ENCODE measurements around the gene COL2A1. TPM values are rescaled to one million over a fixed set of nuclear protein-coding genes. Genes with fewer than 3 reads are reported as not detected.

Gene COL2A1
- total and polyA plus RNA-seq, 9 of the 15 experiments (the other 6 are each of a cell fraction or from before 2014, with no cell fraction given) = 0.46 TPM; not detected in 8

GRCh38 chr12:47942614-47943225 lies 61.6 kb downstream of the COL2A1 start (continued):
- 0 out of 6 replicates have a peak, but pooled peaks of 1 of the 3 experiments have one; percentile 4 for TF ChIP-seq CTCF (IDR thresholded peaks at IDR 0.05 in 2 of 3, conservative IDR thresholded peaks at IDR 0.05 in 1 of 3; ENCODE audit: insufficient read depth in 2 of 3, low read depth in 1 of 3, low read length in 3 of 3)
- TF ChIP-seq CAMTA2 (CRISPR knock-in tag; conservative IDR thresholded peaks at IDR 0.05) = no peak
- TF ChIP-seq PHF8 (IDR thresholded peaks at IDR 0.05; ENCODE audit: borderline replicate concordance, low read length) = no peak
- no peak for TF ChIP-seq MIER1 (IDR thresholded peaks at IDR 0.05; ENCODE audit: low read depth)

GRCh38 chr12:47941871-47942613 lies 62.2 kb downstream of the COL2A1 start:
- in situ Hi-C loops (cut with MboI) (no loop called here), intact Hi-C loops (cut with micrococcal nuclease) (no loop called here)
- Histone ChIP-seq H3K4me1 (replicated peaks in 1 of 2; ENCODE audit: control insufficient read depth in 2 of 2, insufficient read depth in 2 of 2, low read length in 2 of 2) (peaks cover 0 to 27% of the 10 kb centered on the region in 2 experiments; a peak in 3 of 5 replicates), H3K9ac (ENCODE audit: insufficient read depth in 1 of 2, low read depth in 2 of 2, low read length in 2 of 2) (no peak overlapping the region; a peak in 1 of 4 replicates), H3K9me1 (ENCODE audit: control insufficient read depth, insufficient read depth, low read length) (no peaks in the 10 kb centered on the region), H3K79me2 (ENCODE audit: control insufficient read depth, insufficient read depth, low read length) (no peaks in the 10 kb centered on the region), H2AFZ (ENCODE audit: low read depth, low read length) (no peak overlapping the region), H3K9me3 (replicated peaks; ENCODE audit: control insufficient read depth, insufficient read depth, low read depth, low read length) (no peaks in the 10 kb centered on the region), H3K4me2 (ENCODE audit: insufficient read depth, low read length) (no peak overlapping the region), H3K4me3 (no peak overlapping the region), H3K36me3 (ENCODE audit: control insufficient read depth, insufficient read depth, low read length) (no peaks in the 10 kb centered on the region), H3K27ac (ENCODE audit: extremely low read depth, low read depth, low read length) (no peak overlapping the region), H4K20me1 (replicated peaks; ENCODE audit: control insufficient read depth, insufficient read depth, low read length) (no peaks in the 10 kb centered on the region), H3K27me3 (ENCODE audit: control insufficient read depth in 2 of 2, insufficient read depth in 2 of 2, low read length in 2 of 2) (peaks cover 31 to 58% of the 10 kb centered on the region in 2 experiments; a peak in 4 of 5 replicates)
- BruUV-seq (replicated peaks) = no TSS peak
- ATAC-seq = peak; percentile 80
- TF ChIP-seq RAD21 (CRISPR knock-in tag; conservative IDR thresholded peaks at IDR 0.05 in 1 of 2, IDR thresholded peaks at IDR 0.05 in 1 of 2) (0 out of 4 replicates have a peak, but pooled peaks of 1 of the 2 experiments have one; percentile 6), CTCFL (IDR thresholded peaks at IDR 0.05; ENCODE audit: borderline replicate concordance, insufficient read depth, low read depth, low read length, poor library complexity, severe bottlenecking) (peak; percentile 62), ATF6 (CRISPR knock-in tag; IDR thresholded peaks at IDR 0.05) (no peak), CTCF (IDR thresholded peaks at IDR 0.05 in 2 of 3, conservative IDR thresholded peaks at IDR 0.05 in 1 of 3; ENCODE audit: insufficient read depth in 2 of 3, low read depth in 1 of 3, low read length in 3 of 3) (peak; percentile 10 to 37 (median 32); a peak in 3 of 6 replicates)
- CTCF ChIA-PET (ENCODE audit: low intra/inter-chr PET ratio) = interaction anchor here (1.5 kb wide), 1 partner anchor 223 kb away, joined by 4 read pairs; no protein-coding TSS in a partner anchor
- DNase-seq (ENCODE audit: extremely low read depth in 1 of 4, low spot score in 3 of 4) = peak; percentile 44 to 66 (median 54)
- FAIRE-seq = no peak
- WGBS (ENCODE audit: insufficient coverage, low coverage, missing lambda C conversion rate) = 13% methylated on average over 19 of the region's 40 CpGs
- POLR2A ChIA-PET = interaction anchor here (0.6 kb wide), 1 partner anchor 21 kb away, joined by 3 read pairs; no protein-coding TSS in a partner anchor
